K562 (cell line): ENCODE results near the gene TMEM101. TPM values are rescaled to one million over a fixed set of nuclear protein-coding genes. Genes with fewer than 3 reads are reported as not detected.
"Not testable (repeated sequence)": the region's sequence is repeated elsewhere in the genome, so short reads cannot be mapped to it uniquely, and the experiment has no call there.

Experiments
- ATAC-seq: fragments of 200-7000 bp; cut with Tn5 transposase; 3 replicates; pipeline ENCODE4 v1.9.1; 2020; ENCODE audit warnings: moderate library complexity
- BruUV-seq: library from RNA; stranded (reverse); fragments of 400-500 nt; replicated peaks from 2 replicates; lab custom pipeline; 2021; lab: Mats Ljungman, UMichigan
- CTCF ChIA-PET: fragments of 300-600 bp; formaldehyde crosslinking; extraction: SDS; loops from one replicate; lab custom pipeline; 2021; ENCODE audit warnings: low intra/inter-chr PET ratio; lab: Yijun Ruan, JAX
- POLR2A ChIA-PET: fragments of 300-600, 350-650 bp; sonication (Branson Sonifier 250); formaldehyde crosslinking; extraction: SDS; loops from one replicate; lab custom pipeline; 2021; ENCODE audit warnings: antibody characterized with exemption, inconsistent platforms; lab: Yijun Ruan, JAX
- DNase-seq, 4 experiments: peaks; one replicate each; pipeline versions ENCODE4 v3.0.0 to v3.0.0-alpha.2; 2011 to 2018; ENCODE audit warnings: low spot score in 3 of 4, mixed read lengths in 3 of 4; ENCODE audit errors: extremely low read depth in 1 of 4
- FAIRE-seq: peaks from 2 replicates; lab custom pipeline; 2011; peaks lifted over from hg19 to GRCh38; lab: Jason Lieb, UNC
- H2AFZ ChIP-seq: 2 replicates; pipeline ENCODE4 v1.6.0; 2011; ENCODE audit warnings: low read depth, low read length, control low read depth, inconsistent platforms
- H3K27ac ChIP-seq: fragments of 200-600 bp; 3 replicates; pipeline ENCODE4 v1.8.0; 2011; ENCODE audit warnings: low read depth, mild to moderate bottlenecking, control low read depth, inconsistent platforms, low read length, moderate library complexity, mixed read lengths; ENCODE audit errors: extremely low read depth
- H3K27me3 ChIP-seq, 2 experiments: fragments of 300-600 bp in 1 of 2; 2 replicates in 1 of 2; 3 replicates in 1 of 2; pipeline versions ENCODE4 v1.6.0 to v1.8.0; 2011; ENCODE audit warnings: inconsistent platforms in 2 of 2, low read length in 2 of 2, mild to moderate bottlenecking in 1 of 2, mixed read lengths in 1 of 2, moderate library complexity in 1 of 2; ENCODE audit not compliant: control insufficient read depth in 2 of 2, insufficient read depth in 2 of 2
- H3K36me3 ChIP-seq: fragments of 300-600 bp; 3 replicates; pipeline ENCODE4 v1.8.0; 2011; ENCODE audit warnings: mild to moderate bottlenecking, low read length, inconsistent platforms; ENCODE audit not compliant: control insufficient read depth, insufficient read depth
- H3K4me1 ChIP-seq, 2 experiments: fragments of 200-600 bp in 1 of 2; replicated peaks in 1 of 2; 2 replicates in 1 of 2; 3 replicates in 1 of 2; pipeline versions ENCODE4 v1.5.1 to v1.8.0; 2011; ENCODE audit warnings: inconsistent platforms in 2 of 2, low read length in 2 of 2, mild to moderate bottlenecking in 1 of 2, mixed read lengths in 1 of 2, moderate library complexity in 1 of 2; ENCODE audit not compliant: control insufficient read depth in 2 of 2, insufficient read depth in 2 of 2
- H3K4me2 ChIP-seq: 2 replicates; pipeline ENCODE4 v1.6.1; 2011; ENCODE audit warnings: low read length, control low read depth, inconsistent platforms, mixed read lengths; ENCODE audit not compliant: insufficient read depth
- H3K4me3 ChIP-seq: fragments of 200-600 bp; sonication (generic), shearing (Covaris generic); 2 replicates; pipeline ENCODE4 v1.5.1; 2016; ENCODE audit warnings: control low read depth, inconsistent platforms
- H3K79me2 ChIP-seq: fragments of 200-600 bp; 3 replicates; pipeline ENCODE4 v1.8.0; 2011; ENCODE audit warnings: low read length, inconsistent platforms; ENCODE audit not compliant: control insufficient read depth, insufficient read depth
- H3K9ac ChIP-seq, 2 experiments: 2 replicates each; pipeline versions ENCODE4 v1.6.0 to v1.6.1; 2011; ENCODE audit warnings: low read depth in 2 of 2, low read length in 2 of 2, control low read depth in 1 of 2, inconsistent platforms in 1 of 2, mild to moderate bottlenecking in 1 of 2, mixed read lengths in 1 of 2; ENCODE audit not compliant: insufficient read depth in 1 of 2
- H3K9me1 ChIP-seq: one replicate; pipeline ENCODE4 v1.6.0; 2011; ENCODE audit warnings: inconsistent platforms, mild to moderate bottlenecking, low read length, moderate library complexity; ENCODE audit not compliant: control insufficient read depth, insufficient read depth
- H3K9me3 ChIP-seq: replicated peaks from 2 replicates; pipeline ENCODE4 v1.5.1; 2011; ENCODE audit warnings: low read depth, low read length, inconsistent platforms; ENCODE audit not compliant: control insufficient read depth, insufficient read depth
- H4K20me1 ChIP-seq: replicated peaks from 2 replicates; pipeline ENCODE4 v1.6.1; 2011; ENCODE audit warnings: low read length, inconsistent platforms, mixed read lengths; ENCODE audit not compliant: control insufficient read depth, insufficient read depth
- HDGF ChIP-seq: fragments of 450-650 bp; IDR thresholded peaks from 2 replicates; pipeline ENCODE4 v1.6.1; 2016
- MIER1 ChIP-seq: fragments of 450-650 bp; IDR thresholded peaks from 2 replicates; pipeline ENCODE4 v1.6.1; 2016; ENCODE audit warnings: antibody characterized with exemption, mild to moderate bottlenecking, low read depth
- NR4A1 ChIP-seq, 2 experiments: fragments of 250-450 bp in 1 of 2; fragments of 450-650 bp in 1 of 2; sonication (Bioruptor Pico) in 1 of 2; IDR thresholded peaks; 2 replicates each; pipeline versions ENCODE4 v1.4.0 to v1.6.1; 2016 to 2020; ENCODE audit warnings: mild to moderate bottlenecking in 2 of 2, missing compliant biosample characterization in 1 of 2, missing genetic modification characterization in 1 of 2, moderate library complexity in 1 of 2
- POLR2A ChIP-seq: fragments of 450-650 bp; conservative IDR thresholded peaks from 2 replicates; pipeline ENCODE4 v1.6.1; 2016
- SRSF9 ChIP-seq: fragments of 200-400 bp; formaldehyde crosslinking; IDR thresholded peaks from 2 replicates; pipeline ENCODE4 v1.6.1; 2017; ENCODE audit warnings: low read depth, low read length, borderline replicate concordance
- TCF3 ChIP-seq: sonication (generic); formaldehyde crosslinking; IDR thresholded peaks from 2 replicates; pipeline ENCODE4 v1.4.0; 2020; ENCODE audit warnings: mild to moderate bottlenecking, missing genetic modification reagents
- WGBS: fragments of 100-300 bp; shearing (Covaris generic); methylation state at CpG from one replicate; pipeline ENCODE4 v1.1.6; 2016; ENCODE audit warnings: low coverage, mixed read lengths; ENCODE audit not compliant: insufficient coverage; ENCODE audit errors: missing lambda C conversion rate; 5-methylcytosine and 5-hydroxymethylcytosine counted together
- in situ Hi-C: fragments of 300-500 bp; cut with MboI; formaldehyde crosslinking; loops from 4 replicates; pipeline ENCODE4 v1.15.0; 2018; ENCODE audit warnings: inconsistent platforms, mixed read lengths
- intact Hi-C: fragments of 100-400 bp; cut with micrococcal nuclease; formaldehyde crosslinking; loops from 2 replicates; pipeline ENCODE4 v1.14.2; 2022
- polyA plus RNA-seq, 8 experiments: library from polyadenylated mRNA; depleted of rRNA in 4 of 8; stranded (reverse) in 5 of 8; unstranded in 3 of 8; fragments of >200 nt; fragmentation: Nextera tagmentation in 2 of 8; fragmentation: Illumina TruSeq in 1 of 8; extraction: Ambion mirVana in 2 of 8; extraction: Trizol in 1 of 8; gene quantifications; 2 replicates each; pipeline versions ENCODE4 v1.2.1 to v1.2.3, GENCODE V29; 2011 to 2014; ENCODE audit warnings: inconsistent platforms in 1 of 8, missing spikeins in 1 of 8
- total RNA-seq, 7 experiments: library from RNA; depleted of rRNA in 6 of 7; stranded (reverse); fragments of >200 nt in 6 of 7; fragmentation: Illumina TruSeq in 2 of 7; extraction: Trizol in 2 of 7; gene quantifications; 2 replicates each; pipeline versions ENCODE4 v1.2.1 to v1.2.3, GENCODE V29; 2011 to 2021; ENCODE audit warnings: low replicate concordance in 1 of 7

Gene TMEM101
- total and polyA plus RNA-seq, 9 of the 15 experiments (the other 6 are each of a cell fraction or from before 2014, with no cell fraction given): 21.2 to 110 (median 37.8) TPM

GRCh38 chr17:44034688-44035087 is 19.9 kb upstream of the TMEM101 start:
- H3K9me1 ChIP-seq, H3K4me3 ChIP-seq, H3K27me3 ChIP-seq, H3K27ac ChIP-seq, CTCF ChIA-PET, H3K9me3 ChIP-seq, H3K4me2 ChIP-seq, in situ Hi-C loops, DNase-seq, H3K79me2 ChIP-seq, FAIRE-seq, H3K9ac ChIP-seq, H2AFZ ChIP-seq, H4K20me1 ChIP-seq, ATAC-seq, H3K4me1 ChIP-seq, intact Hi-C loops, BruUV-seq: not testable (repeated sequence)
- H3K36me3 ChIP-seq: peaks cover 71% of the 10 kb centered on the region
- no CpG with 5 or more reads among the region's 3 CpGs for WGBS
- POLR2A ChIA-PET: interaction anchor here (0.7 to 0.9 kb wide), 2 partner anchors 135 to 1763 kb away, joined by 3 to 4 read pairs; no protein-coding TSS in a partner anchor

GRCh38 chr17:44033861-44034408 is 19.2 kb upstream of the TMEM101 start:
- FAIRE-seq: no peak
- H3K4me2 ChIP-seq: no peak overlapping the region
- no peak overlapping the region for H2AFZ ChIP-seq
- in situ Hi-C loops: no loop called here
- no peaks in the 10 kb centered on the region for H4K20me1 ChIP-seq
- intact Hi-C loops: no loop called here
- no peak for TF ChIP-seq MIER1
- peak; percentile 30; the same call in 1 of the 2 replicates for TF ChIP-seq POLR2A
- TF ChIP-seq SRSF9: no peak
- no peak for TF ChIP-seq TCF3 (CRISPR knock-in tag)
- TF ChIP-seq HDGF: no peak
- TF ChIP-seq NR4A1 (CRISPR knock-in tag; IDR thresholded peaks at IDR 0.05): no peak
- no peak for TF ChIP-seq NR4A1 (tag; IDR thresholded peaks at IDR 0.05)
- H3K4me3 ChIP-seq: no peak overlapping the region
- ChIA-PET CTCF (no interaction called here), POLR2A (interaction anchor here (0.9 kb wide), 2 partner anchors 35 to 134 kb away, joined by 3 to 4 read pairs; no protein-coding TSS in a partner anchor)
- peaks cover 3% of the 10 kb centered on the region; the same call in 1 of the 3 replicates for H3K79me2 ChIP-seq
- H3K27ac ChIP-seq: no peak overlapping the region
- no TSS peak for BruUV-seq
- no peak overlapping the region for H3K9ac ChIP-seq
- no peak for ATAC-seq
- no peaks in the 10 kb centered on the region for H3K9me1 ChIP-seq
- no peaks in the 10 kb centered on the region for H3K9me3 ChIP-seq
- H3K27me3 ChIP-seq: no peaks in the 10 kb centered on the region
- H3K36me3 ChIP-seq: peaks cover 74% of the 10 kb centered on the region
- no peak for DNase-seq
- 94% methylated on average over 3 of the region's 3 CpGs for WGBS
- H3K4me1 ChIP-seq: no peaks in the 10 kb centered on the region; a peak in 1 of 5 replicates
